Islet precursor cell (in vitro differentiated cells): ENCODE data around the gene ZNF689.
A peak's percentile ranks its signal among the peaks of the same experiment; 100 is the strongest.

Experiments
- DNase-seq: peaks from one replicate; pipeline ENCODE4 v3.0.0-alpha.2; 2018

The ZNF689 gene

GRCh38 chr16:30559690-30560089 lies 50.5 kb downstream of the ZNF689 start:
- DNase-seq, result no peak

- no peak for DNase-seq
Observed at GRCh38 chr16:30558789-30559377, 51.3 kb downstream of the ZNF689 start.

GRCh38 chr16:30557957-30558788 lies 52.0 kb downstream of the ZNF689 start, which contains the start of gene ZNF764:
ZNF764 (minus strand) TSS chr16:30558374; CDS start chr16:30558182, 192 bp downstream.
- peak; percentile 99 for DNase-seq

GRCh38 chr16:30557707-30557956 lies 52.6 kb downstream of the ZNF689 start:
- DNase-seq, result no peak

DNA sequence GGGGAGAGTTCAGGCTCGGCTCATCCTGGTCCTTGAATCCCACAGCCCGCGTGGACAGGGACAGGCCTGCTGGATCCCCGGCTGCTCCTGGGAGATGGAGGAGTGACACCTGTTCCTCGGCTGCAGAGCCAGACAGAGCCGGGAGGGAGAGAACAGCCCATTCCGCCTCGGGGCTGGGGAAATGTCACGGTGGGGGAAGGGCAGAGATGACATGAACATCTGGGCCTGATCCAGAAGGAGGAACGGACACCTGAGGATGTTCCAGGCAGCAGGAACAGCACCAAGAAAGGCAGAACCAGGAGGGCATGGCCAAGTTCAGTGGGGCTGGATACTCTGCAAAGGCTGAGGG lies 54.1 kb downstream of the ZNF689 start:
- DNase-seq, result no peak

DNA sequence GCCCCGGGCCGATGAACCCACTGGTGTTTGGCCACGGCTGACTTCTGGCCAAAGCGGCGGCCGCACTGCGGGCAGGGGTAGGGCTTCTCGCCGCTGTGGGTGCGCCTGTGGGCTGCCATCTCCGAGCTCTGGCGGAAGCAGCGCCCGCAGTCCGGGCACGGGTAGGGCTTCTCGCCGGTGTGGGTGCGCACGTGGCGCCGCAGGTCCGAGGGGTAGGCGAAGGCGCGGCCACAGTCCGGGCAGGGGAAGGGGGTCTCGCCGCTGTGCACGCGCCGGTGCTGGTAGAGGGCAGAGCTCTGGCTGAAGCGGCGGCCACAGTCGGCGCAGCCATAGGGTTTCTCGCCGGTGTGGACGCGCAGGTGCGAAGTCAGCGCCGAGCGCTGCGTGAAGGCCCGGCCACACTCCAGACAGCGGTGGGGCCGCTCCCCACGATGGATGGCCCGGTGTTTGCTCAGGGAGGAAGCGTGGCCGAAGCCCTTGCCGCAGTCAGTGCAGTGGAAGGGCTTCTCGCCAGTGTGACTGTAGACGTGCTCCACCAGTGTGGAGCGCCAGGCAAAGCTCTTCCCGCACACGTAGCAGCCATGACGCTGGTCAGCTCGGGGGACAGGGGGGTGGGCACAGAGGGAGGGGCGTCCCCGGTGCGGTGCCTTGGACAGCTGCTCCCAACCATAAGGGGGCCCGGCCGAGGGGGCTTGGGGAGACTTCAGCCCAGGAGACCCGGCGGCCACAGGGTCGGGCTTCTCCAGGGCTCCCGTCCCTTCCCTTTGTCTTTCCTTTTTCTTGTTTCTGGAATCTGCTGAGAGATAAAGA lies 54.7 kb downstream of the ZNF689 start:
- DNase-seq, result no peak

GRCh38 chr16:30554557-30555314 lies 55.5 kb downstream of the ZNF689 start:
- no peak for DNase-seq

GRCh38 chr16:30553393-30553899 lies 56.7 kb downstream of the ZNF689 start:
- no peak for DNase-seq

DNA sequence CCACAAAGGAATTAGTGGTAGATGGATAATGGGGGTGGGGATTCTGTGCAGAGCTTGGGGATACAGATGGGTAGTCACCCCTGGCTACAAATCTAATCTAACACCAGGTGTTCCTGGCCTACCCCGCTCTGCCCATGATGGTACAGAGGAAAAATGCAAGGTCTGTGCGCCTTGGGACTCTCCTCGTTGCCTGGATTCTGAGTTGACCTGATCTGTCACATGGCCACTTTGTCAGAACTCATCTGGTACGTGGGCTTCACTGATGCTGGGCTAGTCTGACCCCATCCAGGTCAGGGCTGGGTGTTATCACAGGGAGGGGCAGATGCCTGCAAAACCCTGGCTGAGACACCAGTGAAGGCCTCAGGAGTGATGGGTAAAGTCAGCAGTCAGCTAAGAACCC lies 57.2 kb downstream of the ZNF689 start:
- no peak for DNase-seq
